Measurements from ENCODE around the gene TCEA3.

GRCh38 chr1:23344111-23344986 lies 80.2 kb downstream of the TCEA3 start, which contains the start of gene HNRNPR:
- TF ChIP-seq CTCF (IDR thresholded peaks at IDR 0.05; ENCODE audit: insufficient read depth, low read depth, low read length) = no peak
- no peak for TF ChIP-seq EZH2 (IDR thresholded peaks at IDR 0.05; ENCODE audit: insufficient read depth, low read length)

All from astrocyte (in vitro differentiated cells and primary cell).